Breast epithelium (tissue), 3 donors: ENCODE data around the gene FLII.
A peak's percentile ranks its signal among the peaks of the same experiment; 100 is the strongest.

Experiments used
- CTCF ChIP-seq, 3 donors: fragments of 450-650 bp; IDR thresholded peaks; one replicate each; pipeline ENCODE4 v1.5.1; 2016 to 2017; ENCODE audit warnings: antibody characterized with exemption in 3 of 3, mild to moderate bottlenecking in 3 of 3, moderate library complexity in 3 of 3
- POLR2A ChIP-seq: fragments of 450-650 bp; IDR thresholded peaks from one replicate; pipeline ENCODE4 v1.6.1; 2016; ENCODE audit warnings: antibody characterized with exemption, mild to moderate bottlenecking, moderate library complexity
- POLR2AphosphoS5 ChIP-seq, 3 donors: sonication (generic); formaldehyde crosslinking; IDR thresholded peaks; one replicate each; pipeline ENCODE4 v1.6.1; 2017; ENCODE audit warnings: antibody characterized with exemption in 3 of 3

DNA sequence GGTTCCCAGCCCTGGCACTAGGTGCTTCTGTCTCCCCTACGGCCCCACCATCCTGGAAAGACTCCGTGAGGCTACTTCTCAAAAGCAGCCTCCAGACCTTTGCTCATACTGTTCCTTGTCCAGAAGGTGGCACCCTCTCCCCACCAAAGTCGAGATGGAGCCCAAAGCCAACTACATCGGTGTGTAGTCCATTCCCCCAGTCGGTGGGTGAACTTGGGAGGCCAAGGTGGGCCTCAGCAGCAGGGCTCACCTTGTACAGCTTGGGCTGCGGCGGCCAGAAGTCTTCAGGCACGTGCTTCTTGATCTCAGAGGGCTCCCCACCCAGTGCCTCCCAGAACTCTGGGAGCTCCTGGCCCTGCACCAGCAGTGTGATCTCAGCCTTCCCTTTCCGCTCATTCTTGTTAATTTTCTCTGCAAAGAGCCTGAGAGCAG is 10.2 kb downstream of the FLII start:
- no peak for TF ChIP-seq POLR2A
- peak; percentile 22 to 72 (median 63) for TF ChIP-seq CTCF (IDR thresholded peaks at IDR 0.05)
- peak in 1 of 3 donors; percentile 25 for TF ChIP-seq POLR2AphosphoS5 (IDR thresholded peaks at IDR 0.05)
